Measurements from ENCODE around the gene KCNMA1. TPM values are rescaled to one million over a fixed set of nuclear protein-coding genes. Genes with fewer than 3 reads are reported as not detected.
A peak's percentile ranks its signal among the peaks of the same experiment; 100 is the strongest.

KCNMA1 gene
- total RNA-seq, 4 donors from 2014 or later: 4.6 to 10.5 (median 7.8) TPM

DNA sequence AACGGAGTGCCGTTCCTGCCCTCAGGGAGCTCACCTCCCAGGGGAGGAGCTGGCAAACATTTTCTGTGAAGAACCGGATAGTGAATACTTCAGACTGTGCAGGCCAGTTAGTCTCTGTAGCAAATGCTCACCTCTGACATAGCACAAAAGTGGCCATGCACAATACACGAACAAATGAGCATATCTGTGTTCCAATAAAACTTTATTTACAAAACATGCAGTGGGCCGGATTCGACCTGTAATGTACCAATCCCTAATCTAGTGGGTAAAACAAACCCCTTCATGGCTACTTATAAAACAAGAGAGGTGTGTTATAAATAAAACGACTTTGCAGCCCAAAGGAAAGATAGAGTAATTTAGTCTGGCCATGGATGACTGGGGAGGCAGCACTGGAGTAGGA, 48.7 kb downstream of the KCNMA1 start:
- H3K27me3 ChIP-seq: no peaks in the 10 kb centered on the region
- no peak for TF ChIP-seq POLR2AphosphoS5 (IDR thresholded peaks at IDR 0.05)
- H3K36me3 ChIP-seq: no peaks in the 10 kb centered on the region
- H3K27ac ChIP-seq: no peak overlapping the region
- H3K4me3 ChIP-seq: no peak overlapping the region
- no peaks in the 10 kb centered on the region for H3K9me3 ChIP-seq
- H3K4me1 ChIP-seq: peaks cover 5% of the 10 kb centered on the region
- 92% methylated on average over 7 of the region's 7 CpGs for WGBS
- no peak for DNase-seq (ENCODE audit: low spot score in 2 of 2)

DNA sequence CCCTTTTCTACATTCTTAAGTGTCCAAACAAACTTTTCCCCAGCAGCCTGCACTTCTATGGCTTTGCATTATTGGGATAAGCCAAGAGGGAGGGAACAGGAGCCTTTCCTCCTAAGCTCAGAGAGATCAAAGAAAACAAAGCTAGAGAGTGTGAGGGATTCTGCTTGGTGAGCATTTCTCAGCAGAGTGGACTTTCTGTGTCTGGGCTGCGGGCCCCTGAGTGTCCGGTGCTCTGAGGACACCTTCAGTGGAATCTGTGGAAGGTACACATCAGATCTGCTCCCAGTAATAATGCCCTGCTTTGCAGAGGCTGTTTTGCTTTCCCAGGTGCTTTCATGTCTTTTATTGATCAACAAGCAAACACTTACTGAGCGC, 50.2 kb downstream of the KCNMA1 start:
- Histone ChIP-seq H3K9me3 (no peaks in the 10 kb centered on the region), H3K4me1 (no peaks in the 10 kb centered on the region), H3K4me3 (no peak overlapping the region), H3K27ac (no peak overlapping the region), H3K36me3 (no peaks in the 10 kb centered on the region), H3K27me3 (no peaks in the 10 kb centered on the region)
- 100% methylated on average over 3 of the region's 3 CpGs for WGBS
- DNase-seq (ENCODE audit: low spot score in 2 of 2): no peak
- TF ChIP-seq POLR2AphosphoS5 (IDR thresholded peaks at IDR 0.05) (no peak), EP300 (IDR thresholded peaks at IDR 0.05) (no peak), POLR2A (IDR thresholded peaks at IDR 0.05) (no peak)
- TF ChIP-seq, protein P1, sequence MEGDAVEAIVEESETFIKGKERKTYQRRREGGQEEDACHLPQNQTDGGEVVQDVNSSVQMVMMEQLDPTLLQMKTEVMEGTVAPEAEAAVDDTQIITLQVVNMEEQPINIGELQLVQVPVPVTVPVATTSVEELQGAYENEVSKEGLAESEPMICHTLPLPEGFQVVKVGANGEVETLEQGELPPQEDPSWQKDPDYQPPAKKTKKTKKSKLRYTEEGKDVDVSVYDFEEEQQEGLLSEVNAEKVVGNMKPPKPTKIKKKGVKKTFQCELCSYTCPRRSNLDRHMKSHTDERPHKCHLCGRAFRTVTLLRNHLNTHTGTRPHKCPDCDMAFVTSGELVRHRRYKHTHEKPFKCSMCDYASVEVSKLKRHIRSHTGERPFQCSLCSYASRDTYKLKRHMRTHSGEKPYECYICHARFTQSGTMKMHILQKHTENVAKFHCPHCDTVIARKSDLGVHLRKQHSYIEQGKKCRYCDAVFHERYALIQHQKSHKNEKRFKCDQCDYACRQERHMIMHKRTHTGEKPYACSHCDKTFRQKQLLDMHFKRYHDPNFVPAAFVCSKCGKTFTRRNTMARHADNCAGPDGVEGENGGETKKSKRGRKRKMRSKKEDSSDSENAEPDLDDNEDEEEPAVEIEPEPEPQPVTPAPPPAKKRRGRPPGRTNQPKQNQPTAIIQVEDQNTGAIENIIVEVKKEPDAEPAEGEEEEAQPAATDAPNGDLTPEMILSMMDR (IDR thresholded peaks at IDR 0.05): no peak

DNA sequence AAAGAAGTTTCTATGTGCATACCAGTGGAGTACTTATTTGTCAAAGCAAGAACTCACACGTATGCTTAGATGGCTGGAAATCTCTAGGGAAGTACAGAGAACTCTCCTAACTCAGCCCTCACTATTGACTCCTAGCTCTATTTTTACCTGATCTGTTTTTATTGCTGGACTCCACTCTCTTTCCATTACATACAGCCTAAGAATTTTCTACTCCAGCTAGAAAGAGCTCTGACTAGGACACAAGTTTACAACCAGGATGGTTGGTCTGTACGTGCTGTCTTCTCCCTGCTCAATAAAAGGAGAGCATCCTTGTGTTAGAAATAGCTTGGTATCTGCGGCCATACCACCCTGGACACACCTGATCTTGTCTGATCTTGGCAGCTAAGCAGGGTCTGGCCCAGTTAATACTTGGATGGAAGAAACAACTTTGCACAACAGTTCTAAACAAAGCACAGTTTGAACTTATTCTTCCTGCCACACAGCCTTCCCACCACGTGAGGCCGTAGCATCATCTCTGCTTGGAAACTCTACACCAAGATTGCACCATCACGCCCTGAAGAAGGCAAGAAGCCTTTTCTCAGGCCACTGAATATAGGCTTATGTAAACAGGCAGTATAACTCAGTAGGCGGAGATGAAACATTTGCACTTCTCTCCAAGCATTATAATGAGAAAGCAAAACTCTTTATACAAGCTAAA, 50.7 kb downstream of the KCNMA1 start:
- no peaks in the 10 kb centered on the region for H3K4me1 ChIP-seq
- H3K4me3 ChIP-seq: no peak overlapping the region
- H3K27ac ChIP-seq: no peak overlapping the region
- H3K9me3 ChIP-seq: no peaks in the 10 kb centered on the region
- WGBS: 67% methylated on average over 7 of the region's 7 CpGs
- peak; percentile 51 for TF ChIP-seq EP300 (IDR thresholded peaks at IDR 0.05)
- TF ChIP-seq POLR2AphosphoS5 (IDR thresholded peaks at IDR 0.05): no peak
- no peaks in the 10 kb centered on the region for H3K27me3 ChIP-seq
- no peak for DNase-seq (ENCODE audit: low spot score in 2 of 2)
- H3K36me3 ChIP-seq: no peaks in the 10 kb centered on the region

DNA sequence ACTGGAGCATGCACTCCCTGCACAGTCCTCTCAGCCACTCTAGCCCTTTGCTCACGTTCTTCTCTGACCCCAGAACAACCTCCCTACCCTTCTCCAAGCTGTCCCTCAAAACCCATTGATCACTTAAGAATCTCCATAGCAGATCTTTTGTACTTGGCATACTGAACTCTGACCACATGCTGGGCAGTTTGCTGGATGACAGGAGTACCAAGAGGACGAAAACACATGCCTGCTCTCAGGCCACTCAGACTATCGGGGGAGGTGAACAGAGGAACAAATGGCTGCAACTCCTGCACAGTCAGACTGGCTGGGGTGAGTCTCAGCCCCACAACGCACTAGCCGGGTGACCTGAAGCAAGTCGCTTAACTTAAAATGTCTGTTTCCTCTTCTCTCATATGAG, 52.7 kb downstream of the KCNMA1 start:
- H3K36me3 ChIP-seq: no peaks in the 10 kb centered on the region
- H3K4me3 ChIP-seq: no peak overlapping the region
- H3K27me3 ChIP-seq: no peaks in the 10 kb centered on the region
- no peaks in the 10 kb centered on the region for H3K9me3 ChIP-seq
- TF ChIP-seq EP300 (IDR thresholded peaks at IDR 0.05) (no peak), POLR2A (IDR thresholded peaks at IDR 0.05) (no peak), POLR2AphosphoS5 (IDR thresholded peaks at IDR 0.05) (no peak)
- TF ChIP-seq, protein P1 (IDR thresholded peaks at IDR 0.05): no peak
- H3K4me1 ChIP-seq: no peaks in the 10 kb centered on the region
- DNase-seq (ENCODE audit: low spot score in 2 of 2): no peak
- 88% methylated on average over 6 of the region's 6 CpGs for WGBS
- H3K27ac ChIP-seq: no peak overlapping the region

DNA sequence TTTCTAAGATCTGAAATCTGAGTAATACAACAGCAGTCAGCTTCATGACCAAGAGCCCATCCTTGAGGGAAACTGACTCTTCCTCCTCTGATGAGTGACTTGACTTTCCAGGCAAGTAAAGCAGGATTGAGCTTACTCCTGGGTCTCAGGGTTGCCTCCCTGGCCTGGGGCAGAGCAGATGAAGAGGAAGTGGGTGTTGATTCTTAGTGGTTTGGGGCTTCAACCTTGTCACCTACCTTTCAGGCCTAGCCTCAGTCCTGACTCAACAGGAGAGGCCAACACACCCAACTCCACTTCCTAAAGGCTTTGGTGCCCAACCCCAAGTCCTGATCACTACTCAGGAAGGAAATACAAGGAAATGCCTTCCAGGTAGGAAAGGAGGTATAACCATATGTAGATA, 54.1 kb downstream of the KCNMA1 start:
- TF ChIP-seq EP300 (IDR thresholded peaks at IDR 0.05) (no peak), POLR2A (IDR thresholded peaks at IDR 0.05) (no peak), POLR2AphosphoS5 (IDR thresholded peaks at IDR 0.05) (no peak)
- TF ChIP-seq, protein P1 (IDR thresholded peaks at IDR 0.05): no peak
- Histone ChIP-seq H3K4me3 (no peak overlapping the region), H3K27ac (no peak overlapping the region), H3K27me3 (no peaks in the 10 kb centered on the region), H3K9me3 (no peaks in the 10 kb centered on the region), H3K36me3 (no peaks in the 10 kb centered on the region), H3K4me1 (no peaks in the 10 kb centered on the region)
- DNase-seq (ENCODE audit: low spot score in 2 of 2): no peak

DNA sequence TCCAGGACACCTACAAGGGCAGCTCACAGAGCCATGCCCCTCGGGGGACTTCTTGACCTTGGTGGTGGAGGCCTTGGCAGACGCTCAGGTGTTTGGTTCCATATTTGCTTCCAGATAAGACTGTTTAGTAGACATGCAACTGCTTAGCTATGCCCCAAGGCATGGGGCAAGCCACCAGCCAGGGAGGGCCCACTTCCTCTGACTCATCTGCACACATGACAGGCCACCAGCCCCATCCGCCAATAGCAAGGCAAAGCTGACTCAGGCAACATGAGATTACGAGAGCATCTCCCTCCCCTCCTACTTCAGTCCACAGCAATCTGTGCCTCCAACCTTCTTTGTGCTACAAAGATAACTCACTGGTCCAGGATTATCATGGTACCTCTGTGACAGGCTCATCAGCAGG, 54.9 kb downstream of the KCNMA1 start:
- Histone ChIP-seq H3K27ac (no peak overlapping the region), H3K27me3 (no peaks in the 10 kb centered on the region), H3K9me3 (no peaks in the 10 kb centered on the region), H3K4me3 (no peak overlapping the region), H3K4me1 (no peaks in the 10 kb centered on the region), H3K36me3 (no peaks in the 10 kb centered on the region)
- TF ChIP-seq POLR2A (IDR thresholded peaks at IDR 0.05) (no peak), EP300 (IDR thresholded peaks at IDR 0.05) (no peak), POLR2AphosphoS5 (IDR thresholded peaks at IDR 0.05) (no peak)
- TF ChIP-seq, protein P1 (IDR thresholded peaks at IDR 0.05): no peak
- no peak for DNase-seq (ENCODE audit: low spot score in 2 of 2)
- 86% methylated on average over 4 of the region's 4 CpGs for WGBS
